ENCODE measurements around the gene ISYNA1.

The ISYNA1 gene

GRCh38 chr19:18443831-18444230, 5.9 kb upstream of the ISYNA1 start:
- Histone ChIP-seq H3K27me3 (ENCODE audit: insufficient read depth, low read length) (no peaks in the 10 kb centered on the region), H3K36me3 (ENCODE audit: insufficient read depth, low read length) (peaks cover 30% of the 10 kb centered on the region), H3K4me2 (ENCODE audit: low read length) (no peak overlapping the region), H2AFZ (ENCODE audit: low read length) (no peak overlapping the region), H3K9me2 (ENCODE audit: low read depth, low read length) (no peaks in the 10 kb centered on the region), H4K20me1 (ENCODE audit: insufficient read depth, low read length) (no peaks in the 10 kb centered on the region), H3F3A (ENCODE audit: insufficient read depth, low read length) (0 out of 2 replicates have a peak, but pooled peaks cover 4% of the 10 kb centered on the region), H3K9ac (ENCODE audit: low read length) (no peak overlapping the region), H3K4me1 (ENCODE audit: insufficient read depth, low read length, severe bottlenecking) (peaks cover 8% of the 10 kb centered on the region), H3K79me2 (ENCODE audit: insufficient read depth, low read length) (no peaks in the 10 kb centered on the region), H3K27ac (ENCODE audit: low read depth, low read length, poor library complexity, severe bottlenecking) (no peak overlapping the region), H3K9me3 (ENCODE audit: low read length) (no peaks in the 10 kb centered on the region), H3K4me3 (ENCODE audit: low read depth, low read length, poor library complexity, severe bottlenecking) (no peak overlapping the region)
- TF ChIP-seq EZH2 (IDR thresholded peaks at IDR 0.05; ENCODE audit: borderline replicate concordance, low read length) = no peak
- TF ChIP-seq, protein P1, sequence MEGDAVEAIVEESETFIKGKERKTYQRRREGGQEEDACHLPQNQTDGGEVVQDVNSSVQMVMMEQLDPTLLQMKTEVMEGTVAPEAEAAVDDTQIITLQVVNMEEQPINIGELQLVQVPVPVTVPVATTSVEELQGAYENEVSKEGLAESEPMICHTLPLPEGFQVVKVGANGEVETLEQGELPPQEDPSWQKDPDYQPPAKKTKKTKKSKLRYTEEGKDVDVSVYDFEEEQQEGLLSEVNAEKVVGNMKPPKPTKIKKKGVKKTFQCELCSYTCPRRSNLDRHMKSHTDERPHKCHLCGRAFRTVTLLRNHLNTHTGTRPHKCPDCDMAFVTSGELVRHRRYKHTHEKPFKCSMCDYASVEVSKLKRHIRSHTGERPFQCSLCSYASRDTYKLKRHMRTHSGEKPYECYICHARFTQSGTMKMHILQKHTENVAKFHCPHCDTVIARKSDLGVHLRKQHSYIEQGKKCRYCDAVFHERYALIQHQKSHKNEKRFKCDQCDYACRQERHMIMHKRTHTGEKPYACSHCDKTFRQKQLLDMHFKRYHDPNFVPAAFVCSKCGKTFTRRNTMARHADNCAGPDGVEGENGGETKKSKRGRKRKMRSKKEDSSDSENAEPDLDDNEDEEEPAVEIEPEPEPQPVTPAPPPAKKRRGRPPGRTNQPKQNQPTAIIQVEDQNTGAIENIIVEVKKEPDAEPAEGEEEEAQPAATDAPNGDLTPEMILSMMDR (IDR thresholded peaks at IDR 0.05; ENCODE audit: low read length) = no peak

GRCh38 chr19:18443406-18443805, 5.5 kb upstream of the ISYNA1 start:
- Histone ChIP-seq H3K9me3 (ENCODE audit: low read length) (no peaks in the 10 kb centered on the region), H3K36me3 (ENCODE audit: insufficient read depth, low read length) (peaks cover 30% of the 10 kb centered on the region), H3K9ac (ENCODE audit: low read length) (no peak overlapping the region), H3K4me2 (ENCODE audit: low read length) (no peak overlapping the region), H3K79me2 (ENCODE audit: insufficient read depth, low read length) (no peaks in the 10 kb centered on the region), H3K27ac (ENCODE audit: low read depth, low read length, poor library complexity, severe bottlenecking) (no peak overlapping the region), H3K9me2 (ENCODE audit: low read depth, low read length) (no peaks in the 10 kb centered on the region), H4K20me1 (ENCODE audit: insufficient read depth, low read length) (no peaks in the 10 kb centered on the region), H3F3A (ENCODE audit: insufficient read depth, low read length) (0 out of 2 replicates have a peak, but pooled peaks cover 4% of the 10 kb centered on the region), H2AFZ (ENCODE audit: low read length) (no peak overlapping the region), H3K4me1 (ENCODE audit: insufficient read depth, low read length, severe bottlenecking) (peaks cover 10% of the 10 kb centered on the region), H3K4me3 (ENCODE audit: low read depth, low read length, poor library complexity, severe bottlenecking) (no peak overlapping the region), H3K27me3 (ENCODE audit: insufficient read depth, low read length) (no peaks in the 10 kb centered on the region)
- TF ChIP-seq, protein P1 (IDR thresholded peaks at IDR 0.05; ENCODE audit: low read length) = no peak
- no peak for TF ChIP-seq EZH2 (IDR thresholded peaks at IDR 0.05; ENCODE audit: borderline replicate concordance, low read length)

GRCh38 chr19:18442941-18443340, 5.0 kb upstream of the ISYNA1 start:
- no peak overlapping the region for H3K4me2 ChIP-seq (ENCODE audit: low read length)
- H3K27me3 ChIP-seq (ENCODE audit: insufficient read depth, low read length) = no peaks in the 10 kb centered on the region
- H3K27ac ChIP-seq (ENCODE audit: low read depth, low read length, poor library complexity, severe bottlenecking) = no peak overlapping the region
- no peaks in the 10 kb centered on the region for H3K9me2 ChIP-seq (ENCODE audit: low read depth, low read length)
- TF ChIP-seq, protein P1 (IDR thresholded peaks at IDR 0.05; ENCODE audit: low read length) = no peak
- no peak for TF ChIP-seq EZH2 (IDR thresholded peaks at IDR 0.05; ENCODE audit: borderline replicate concordance, low read length)
- H3K4me1 ChIP-seq (ENCODE audit: insufficient read depth, low read length, severe bottlenecking) = peaks cover 10% of the 10 kb centered on the region
- H3K79me2 ChIP-seq (ENCODE audit: insufficient read depth, low read length) = no peaks in the 10 kb centered on the region
- 0 out of 2 replicates have a peak, but pooled peaks cover 4% of the 10 kb centered on the region for H3F3A ChIP-seq (ENCODE audit: insufficient read depth, low read length)
- no peaks in the 10 kb centered on the region for H4K20me1 ChIP-seq (ENCODE audit: insufficient read depth, low read length)
- H3K9ac ChIP-seq (ENCODE audit: low read length) = no peak overlapping the region
- H3K9me3 ChIP-seq (ENCODE audit: low read length) = no peaks in the 10 kb centered on the region
- no peak overlapping the region for H3K4me3 ChIP-seq (ENCODE audit: low read depth, low read length, poor library complexity, severe bottlenecking)
- H3K36me3 ChIP-seq (ENCODE audit: insufficient read depth, low read length) = peaks cover 30% of the 10 kb centered on the region
- no peak overlapping the region for H2AFZ ChIP-seq (ENCODE audit: low read length)
